ENCODE results near the gene ARFRP1.

The ARFRP1 gene

DNA sequence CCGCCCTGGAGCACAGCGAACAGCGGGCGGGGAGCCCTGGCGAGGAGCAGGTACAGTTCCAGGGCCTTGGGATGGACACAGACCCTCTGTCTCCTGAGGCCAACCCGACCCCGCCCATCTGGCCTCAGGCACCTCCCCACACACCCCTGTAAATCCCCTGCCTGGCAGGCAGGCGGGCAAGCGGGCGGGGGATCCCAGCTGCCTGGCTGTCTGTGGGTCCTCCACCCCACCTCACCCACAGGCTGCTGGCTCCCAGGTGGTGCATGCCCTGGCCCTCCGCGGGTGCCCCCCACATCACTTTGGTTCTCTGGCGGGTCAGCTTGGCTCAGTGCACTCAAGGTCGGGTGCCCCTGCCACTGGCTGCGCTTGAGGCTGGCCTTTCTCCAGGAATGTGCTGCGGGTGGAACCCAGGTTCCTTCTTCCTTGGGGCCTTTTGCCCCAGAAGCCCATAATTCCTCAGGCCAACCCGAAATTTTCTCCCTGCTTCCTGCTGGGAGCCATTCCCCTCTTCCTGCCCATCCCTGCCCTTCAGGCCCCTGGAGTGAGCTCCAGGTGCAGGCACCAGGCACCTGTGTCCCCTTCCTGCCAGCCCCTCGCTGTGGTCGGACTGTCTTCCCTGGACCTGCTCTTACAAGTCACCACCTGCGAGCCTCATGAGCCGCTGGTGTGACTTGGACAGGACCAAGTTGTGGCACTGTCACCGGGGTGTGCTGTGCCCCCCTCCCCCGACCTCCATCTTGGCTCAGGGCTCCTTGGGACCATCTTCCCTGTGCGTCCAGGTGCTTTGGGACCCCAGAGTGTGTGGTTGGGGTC, 16.7 kb downstream of the ARFRP1 start:
- TF ChIP-seq, protein P1, sequence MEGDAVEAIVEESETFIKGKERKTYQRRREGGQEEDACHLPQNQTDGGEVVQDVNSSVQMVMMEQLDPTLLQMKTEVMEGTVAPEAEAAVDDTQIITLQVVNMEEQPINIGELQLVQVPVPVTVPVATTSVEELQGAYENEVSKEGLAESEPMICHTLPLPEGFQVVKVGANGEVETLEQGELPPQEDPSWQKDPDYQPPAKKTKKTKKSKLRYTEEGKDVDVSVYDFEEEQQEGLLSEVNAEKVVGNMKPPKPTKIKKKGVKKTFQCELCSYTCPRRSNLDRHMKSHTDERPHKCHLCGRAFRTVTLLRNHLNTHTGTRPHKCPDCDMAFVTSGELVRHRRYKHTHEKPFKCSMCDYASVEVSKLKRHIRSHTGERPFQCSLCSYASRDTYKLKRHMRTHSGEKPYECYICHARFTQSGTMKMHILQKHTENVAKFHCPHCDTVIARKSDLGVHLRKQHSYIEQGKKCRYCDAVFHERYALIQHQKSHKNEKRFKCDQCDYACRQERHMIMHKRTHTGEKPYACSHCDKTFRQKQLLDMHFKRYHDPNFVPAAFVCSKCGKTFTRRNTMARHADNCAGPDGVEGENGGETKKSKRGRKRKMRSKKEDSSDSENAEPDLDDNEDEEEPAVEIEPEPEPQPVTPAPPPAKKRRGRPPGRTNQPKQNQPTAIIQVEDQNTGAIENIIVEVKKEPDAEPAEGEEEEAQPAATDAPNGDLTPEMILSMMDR (IDR thresholded peaks at IDR 0.05; ENCODE audit: insufficient read depth, low read length): no peak
- H3K27ac ChIP-seq (replicated peaks): no peak overlapping the region
- no peak overlapping the region for H3K4me3 ChIP-seq (replicated peaks; ENCODE audit: insufficient read depth, low read length)
- no peak for DNase-seq (ENCODE audit: low read depth in 1 of 2, low spot score in 1 of 2)
- no peaks in the 10 kb centered on the region for H3K27me3 ChIP-seq (ENCODE audit: insufficient read depth, poor library complexity, severe bottlenecking)

DNA sequence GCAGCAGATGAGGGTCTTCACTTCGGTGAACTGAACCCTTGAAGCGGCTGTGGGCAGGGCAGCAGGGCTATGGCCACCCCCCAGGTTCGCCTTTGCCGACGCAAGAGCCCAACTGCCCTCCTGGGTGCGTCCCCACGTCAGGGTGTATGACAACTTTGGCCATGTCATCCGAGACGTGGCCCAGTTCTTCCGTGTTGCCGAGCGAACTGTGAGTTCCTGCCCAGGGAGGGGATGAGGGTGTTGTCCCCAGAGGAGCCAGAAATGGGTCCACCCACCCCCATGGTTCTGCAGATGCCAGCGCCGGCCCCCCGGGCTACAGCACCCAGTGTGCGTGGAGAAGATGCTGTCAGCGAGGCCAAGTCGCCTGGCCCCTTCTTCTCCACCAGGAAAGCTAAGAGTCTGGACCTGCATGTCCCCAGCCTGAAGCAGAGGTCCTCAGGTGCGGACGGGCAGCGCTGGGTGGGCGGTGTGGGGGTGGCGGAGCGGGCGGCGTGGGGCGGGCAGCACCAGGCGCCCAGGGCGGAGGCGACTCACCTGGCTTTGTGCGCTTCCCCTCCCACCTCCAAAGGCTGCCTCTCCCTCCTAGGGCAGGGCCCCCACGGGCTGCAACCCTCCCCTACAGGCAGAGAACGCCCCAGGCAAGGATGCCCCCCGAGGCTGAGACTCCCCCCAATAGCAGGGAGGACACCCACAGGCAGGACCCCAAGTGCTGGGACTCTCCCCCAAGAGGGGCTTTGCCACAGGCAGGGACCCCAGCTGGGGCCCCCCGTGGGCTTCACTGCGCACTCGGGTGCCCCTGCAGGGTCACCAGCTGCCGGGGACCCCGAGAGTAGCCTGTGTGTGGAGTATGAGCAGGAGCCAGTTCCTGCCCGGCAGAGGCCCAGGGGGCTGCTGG, 17.5 kb downstream of the ARFRP1 start:
- Histone ChIP-seq H3K27me3 (ENCODE audit: insufficient read depth, poor library complexity, severe bottlenecking) (no peaks in the 10 kb centered on the region), H3K4me3 (replicated peaks; ENCODE audit: insufficient read depth, low read length) (no peak overlapping the region), H3K27ac (replicated peaks) (no peak overlapping the region)
- no peak; the same call in 1 of the 2 replicates for TF ChIP-seq POLR2AphosphoS5 (IDR thresholded peaks at IDR 0.05; ENCODE audit: low read depth)
- TF ChIP-seq GABPA (IDR thresholded peaks at IDR 0.05; ENCODE audit: low read depth): no peak
- TF ChIP-seq SPI1 (IDR thresholded peaks at IDR 0.05; ENCODE audit: borderline replicate concordance, low read depth): no peak
- TF ChIP-seq, protein P2, sequence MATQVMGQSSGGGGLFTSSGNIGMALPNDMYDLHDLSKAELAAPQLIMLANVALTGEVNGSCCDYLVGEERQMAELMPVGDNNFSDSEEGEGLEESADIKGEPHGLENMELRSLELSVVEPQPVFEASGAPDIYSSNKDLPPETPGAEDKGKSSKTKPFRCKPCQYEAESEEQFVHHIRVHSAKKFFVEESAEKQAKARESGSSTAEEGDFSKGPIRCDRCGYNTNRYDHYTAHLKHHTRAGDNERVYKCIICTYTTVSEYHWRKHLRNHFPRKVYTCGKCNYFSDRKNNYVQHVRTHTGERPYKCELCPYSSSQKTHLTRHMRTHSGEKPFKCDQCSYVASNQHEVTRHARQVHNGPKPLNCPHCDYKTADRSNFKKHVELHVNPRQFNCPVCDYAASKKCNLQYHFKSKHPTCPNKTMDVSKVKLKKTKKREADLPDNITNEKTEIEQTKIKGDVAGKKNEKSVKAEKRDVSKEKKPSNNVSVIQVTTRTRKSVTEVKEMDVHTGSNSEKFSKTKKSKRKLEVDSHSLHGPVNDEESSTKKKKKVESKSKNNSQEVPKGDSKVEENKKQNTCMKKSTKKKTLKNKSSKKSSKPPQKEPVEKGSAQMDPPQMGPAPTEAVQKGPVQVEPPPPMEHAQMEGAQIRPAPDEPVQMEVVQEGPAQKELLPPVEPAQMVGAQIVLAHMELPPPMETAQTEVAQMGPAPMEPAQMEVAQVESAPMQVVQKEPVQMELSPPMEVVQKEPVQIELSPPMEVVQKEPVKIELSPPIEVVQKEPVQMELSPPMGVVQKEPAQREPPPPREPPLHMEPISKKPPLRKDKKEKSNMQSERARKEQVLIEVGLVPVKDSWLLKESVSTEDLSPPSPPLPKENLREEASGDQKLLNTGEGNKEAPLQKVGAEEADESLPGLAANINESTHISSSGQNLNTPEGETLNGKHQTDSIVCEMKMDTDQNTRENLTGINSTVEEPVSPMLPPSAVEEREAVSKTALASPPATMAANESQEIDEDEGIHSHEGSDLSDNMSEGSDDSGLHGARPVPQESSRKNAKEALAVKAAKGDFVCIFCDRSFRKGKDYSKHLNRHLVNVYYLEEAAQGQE (IDR thresholded peaks at IDR 0.05; ENCODE audit: insufficient replicate concordance, low read depth): no peak
- no peak for DNase-seq (ENCODE audit: low read depth in 1 of 2, low spot score in 1 of 2)

DNA sequence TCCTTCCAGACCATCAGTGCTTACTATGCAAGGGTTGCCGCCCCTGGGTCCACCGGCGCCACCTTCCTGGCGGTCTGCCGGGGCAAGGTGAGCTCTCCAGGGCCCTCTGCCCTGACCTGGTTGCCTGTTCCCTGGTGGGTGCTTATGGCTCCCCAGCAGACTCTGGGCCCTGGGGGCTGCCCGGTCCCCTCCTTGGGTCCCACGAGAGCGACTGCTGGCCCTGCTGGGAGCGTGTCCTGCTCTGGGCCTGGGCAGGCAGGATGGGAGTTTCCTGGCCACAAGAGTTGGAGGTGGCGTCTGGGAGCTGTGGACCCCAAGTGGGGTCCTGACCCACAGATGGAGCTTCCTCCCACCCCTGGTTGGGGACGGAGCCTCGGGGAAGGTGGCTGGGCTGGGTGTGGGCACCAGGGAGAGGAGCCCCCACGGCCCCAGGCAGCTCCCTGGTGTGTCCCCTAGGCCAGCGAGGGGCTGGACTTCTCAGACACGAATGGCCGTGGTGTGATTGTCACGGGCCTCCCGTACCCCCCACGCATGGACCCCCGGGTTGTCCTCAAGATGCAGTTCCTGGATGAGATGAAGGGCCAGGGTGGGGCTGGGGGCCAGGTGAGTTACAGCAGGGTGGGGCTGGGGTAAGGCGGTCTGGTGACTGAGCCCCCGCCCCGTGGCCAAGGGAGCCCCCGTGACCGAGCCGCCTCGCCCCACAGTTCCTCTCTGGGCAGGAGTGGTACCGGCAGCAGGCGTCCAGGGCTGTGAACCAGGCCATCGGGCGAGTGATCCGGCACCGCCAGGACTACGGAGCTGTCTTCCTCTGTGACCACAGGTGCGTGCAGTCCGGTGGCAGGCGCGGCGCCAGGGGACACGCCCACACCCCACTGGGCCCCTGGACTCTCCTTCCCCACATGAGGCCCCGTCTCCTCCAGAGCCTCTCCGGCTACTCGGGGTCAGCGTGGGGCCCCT, 18.5 kb downstream of the ARFRP1 start:
- no peak for DNase-seq (ENCODE audit: low read depth in 1 of 2, low spot score in 1 of 2)
- TF ChIP-seq GABPA (IDR thresholded peaks at IDR 0.05; ENCODE audit: low read depth): no peak
- TF ChIP-seq SPI1 (IDR thresholded peaks at IDR 0.05; ENCODE audit: borderline replicate concordance, low read depth): no peak
- TF ChIP-seq, protein P2 (IDR thresholded peaks at IDR 0.05; ENCODE audit: insufficient replicate concordance, low read depth): no peak
- TF ChIP-seq, protein P1 (IDR thresholded peaks at IDR 0.05; ENCODE audit: insufficient read depth, low read length): no peak
- Histone ChIP-seq H3K27ac (replicated peaks) (no peak overlapping the region), H3K4me3 (replicated peaks; ENCODE audit: insufficient read depth, low read length) (no peak overlapping the region), H3K27me3 (ENCODE audit: insufficient read depth, poor library complexity, severe bottlenecking) (no peaks in the 10 kb centered on the region)

Data from HL-60 (cell line).